ENCODE measurements around the gene C3. TPM values are rescaled to one million over a fixed set of nuclear protein-coding genes. Genes with fewer than 3 reads are reported as not detected.

C3 gene
- total and polyA plus RNA-seq, 2 of the 13 experiments (the other 11 are each of a cell fraction or from before 2014, with no cell fraction given): 1,455 to 6,272 TPM

DNA sequence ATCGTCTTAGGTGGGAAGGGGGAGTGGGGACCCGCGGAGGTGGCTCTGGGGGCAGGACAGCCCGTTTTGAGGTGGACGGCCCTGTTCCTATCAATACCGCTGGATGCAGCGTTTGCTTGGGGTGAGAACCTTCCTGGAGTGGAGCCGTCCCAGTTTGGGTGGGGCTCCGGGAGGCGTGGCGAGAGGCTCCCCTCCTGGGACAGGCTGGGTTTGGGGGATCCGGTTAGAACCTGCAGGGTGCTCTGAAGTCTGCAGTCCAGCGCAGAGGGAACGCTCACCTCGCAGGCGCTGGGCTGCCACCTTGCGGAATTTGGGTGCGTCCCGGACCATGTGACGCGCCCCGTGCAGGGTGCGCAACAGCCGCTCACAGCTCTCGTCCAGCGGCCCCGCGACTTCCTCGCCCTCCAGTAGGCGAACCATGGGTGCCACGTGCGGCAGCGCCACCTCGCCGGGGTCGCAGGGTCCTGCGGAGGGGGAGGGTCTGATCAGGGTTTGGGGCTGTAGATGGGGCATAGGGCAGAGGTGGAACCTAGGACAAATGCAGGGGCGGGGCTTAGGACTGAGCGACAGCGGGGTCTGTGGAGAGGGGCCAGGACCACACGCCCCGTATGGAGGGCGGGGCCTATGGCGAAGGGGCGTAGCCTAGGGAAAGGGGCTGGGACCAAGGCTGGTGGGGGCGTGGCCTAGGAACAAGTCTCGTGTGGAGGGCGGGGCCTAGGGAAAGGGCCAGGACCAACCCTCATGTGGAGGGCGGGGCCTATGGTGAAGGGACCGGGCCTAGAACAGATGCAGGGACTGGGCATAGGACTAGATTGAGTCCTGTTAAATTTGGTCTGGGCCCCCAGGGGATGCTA is 33.0 kb upstream of the C3 start (continued):
- TF ChIP-seq, protein P1, sequence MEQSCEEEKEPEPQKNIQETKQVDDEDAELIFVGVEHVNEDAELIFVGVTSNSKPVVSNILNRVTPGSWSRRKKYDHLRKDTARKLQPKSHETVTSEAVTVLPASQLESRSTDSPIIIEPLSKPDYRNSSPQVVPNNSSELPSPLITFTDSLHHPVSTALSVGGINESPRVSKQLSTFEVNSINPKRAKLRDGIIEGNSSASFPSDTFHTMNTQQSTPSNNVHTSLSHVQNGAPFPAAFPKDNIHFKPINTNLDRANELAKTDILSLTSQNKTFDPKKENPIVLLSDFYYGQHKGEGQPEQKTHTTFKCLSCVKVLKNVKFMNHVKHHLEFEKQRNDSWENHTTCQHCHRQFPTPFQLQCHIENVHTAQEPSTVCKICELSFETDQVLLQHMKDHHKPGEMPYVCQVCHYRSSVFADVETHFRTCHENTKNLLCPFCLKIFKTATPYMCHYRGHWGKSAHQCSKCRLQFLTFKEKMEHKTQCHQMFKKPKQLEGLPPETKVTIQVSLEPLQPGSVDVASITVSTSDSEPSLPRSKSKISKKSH (CRISPR knock-in tag; IDR thresholded peaks at IDR 0.05; ENCODE audit: borderline replicate concordance): 0 out of 2 replicates have a peak, but pooled peaks have one; percentile 38
- TF ChIP-seq POGZ (CRISPR knock-in tag; IDR thresholded peaks at IDR 0.05) (no peak; the same call in 1 of the 2 replicates), ZFY (CRISPR knock-in tag; IDR thresholded peaks at IDR 0.05) (peak; percentile 54; the same call in 1 of the 2 replicates), PLRG1 (conservative IDR thresholded peaks at IDR 0.05) (no peak), ZNF83 (CRISPR knock-in tag; IDR thresholded peaks at IDR 0.05; ENCODE audit: borderline replicate concordance) (no peak), ZFP62 (CRISPR knock-in tag; IDR thresholded peaks at IDR 0.05) (no peak), ZNF747 (CRISPR knock-in tag; IDR thresholded peaks at IDR 0.05; ENCODE audit: borderline replicate concordance) (peak; percentile 66; the same call in 1 of the 2 replicates), ZNF460 (CRISPR knock-in tag; IDR thresholded peaks at IDR 0.05; ENCODE audit: borderline replicate concordance) (no peak; the same call in 1 of the 2 replicates), KDM5A (IDR thresholded peaks at IDR 0.05; ENCODE audit: borderline replicate concordance, low read length) (no peak)
- TF ChIP-seq, protein P2, sequence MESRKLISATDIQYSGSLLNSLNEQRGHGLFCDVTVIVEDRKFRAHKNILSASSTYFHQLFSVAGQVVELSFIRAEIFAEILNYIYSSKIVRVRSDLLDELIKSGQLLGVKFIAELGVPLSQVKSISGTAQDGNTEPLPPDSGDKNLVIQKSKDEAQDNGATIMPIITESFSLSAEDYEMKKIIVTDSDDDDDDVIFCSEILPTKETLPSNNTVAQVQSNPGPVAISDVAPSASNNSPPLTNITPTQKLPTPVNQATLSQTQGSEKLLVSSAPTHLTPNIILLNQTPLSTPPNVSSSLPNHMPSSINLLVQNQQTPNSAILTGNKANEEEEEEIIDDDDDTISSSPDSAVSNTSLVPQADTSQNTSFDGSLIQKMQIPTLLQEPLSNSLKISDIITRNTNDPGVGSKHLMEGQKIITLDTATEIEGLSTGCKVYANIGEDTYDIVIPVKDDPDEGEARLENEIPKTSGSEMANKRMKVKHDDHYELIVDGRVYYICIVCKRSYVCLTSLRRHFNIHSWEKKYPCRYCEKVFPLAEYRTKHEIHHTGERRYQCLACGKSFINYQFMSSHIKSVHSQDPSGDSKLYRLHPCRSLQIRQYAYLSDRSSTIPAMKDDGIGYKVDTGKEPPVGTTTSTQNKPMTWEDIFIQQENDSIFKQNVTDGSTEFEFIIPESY (CRISPR knock-in tag; IDR thresholded peaks at IDR 0.05): peak; percentile 65; the same call in 1 of the 2 replicates
- TF ChIP-seq, protein P3, sequence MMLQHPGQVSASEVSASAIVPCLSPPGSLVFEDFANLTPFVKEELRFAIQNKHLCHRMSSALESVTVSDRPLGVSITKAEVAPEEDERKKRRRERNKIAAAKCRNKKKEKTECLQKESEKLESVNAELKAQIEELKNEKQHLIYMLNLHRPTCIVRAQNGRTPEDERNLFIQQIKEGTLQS (CRISPR knock-in tag; IDR thresholded peaks at IDR 0.05): no peak
- TF ChIP-seq, protein P4, sequence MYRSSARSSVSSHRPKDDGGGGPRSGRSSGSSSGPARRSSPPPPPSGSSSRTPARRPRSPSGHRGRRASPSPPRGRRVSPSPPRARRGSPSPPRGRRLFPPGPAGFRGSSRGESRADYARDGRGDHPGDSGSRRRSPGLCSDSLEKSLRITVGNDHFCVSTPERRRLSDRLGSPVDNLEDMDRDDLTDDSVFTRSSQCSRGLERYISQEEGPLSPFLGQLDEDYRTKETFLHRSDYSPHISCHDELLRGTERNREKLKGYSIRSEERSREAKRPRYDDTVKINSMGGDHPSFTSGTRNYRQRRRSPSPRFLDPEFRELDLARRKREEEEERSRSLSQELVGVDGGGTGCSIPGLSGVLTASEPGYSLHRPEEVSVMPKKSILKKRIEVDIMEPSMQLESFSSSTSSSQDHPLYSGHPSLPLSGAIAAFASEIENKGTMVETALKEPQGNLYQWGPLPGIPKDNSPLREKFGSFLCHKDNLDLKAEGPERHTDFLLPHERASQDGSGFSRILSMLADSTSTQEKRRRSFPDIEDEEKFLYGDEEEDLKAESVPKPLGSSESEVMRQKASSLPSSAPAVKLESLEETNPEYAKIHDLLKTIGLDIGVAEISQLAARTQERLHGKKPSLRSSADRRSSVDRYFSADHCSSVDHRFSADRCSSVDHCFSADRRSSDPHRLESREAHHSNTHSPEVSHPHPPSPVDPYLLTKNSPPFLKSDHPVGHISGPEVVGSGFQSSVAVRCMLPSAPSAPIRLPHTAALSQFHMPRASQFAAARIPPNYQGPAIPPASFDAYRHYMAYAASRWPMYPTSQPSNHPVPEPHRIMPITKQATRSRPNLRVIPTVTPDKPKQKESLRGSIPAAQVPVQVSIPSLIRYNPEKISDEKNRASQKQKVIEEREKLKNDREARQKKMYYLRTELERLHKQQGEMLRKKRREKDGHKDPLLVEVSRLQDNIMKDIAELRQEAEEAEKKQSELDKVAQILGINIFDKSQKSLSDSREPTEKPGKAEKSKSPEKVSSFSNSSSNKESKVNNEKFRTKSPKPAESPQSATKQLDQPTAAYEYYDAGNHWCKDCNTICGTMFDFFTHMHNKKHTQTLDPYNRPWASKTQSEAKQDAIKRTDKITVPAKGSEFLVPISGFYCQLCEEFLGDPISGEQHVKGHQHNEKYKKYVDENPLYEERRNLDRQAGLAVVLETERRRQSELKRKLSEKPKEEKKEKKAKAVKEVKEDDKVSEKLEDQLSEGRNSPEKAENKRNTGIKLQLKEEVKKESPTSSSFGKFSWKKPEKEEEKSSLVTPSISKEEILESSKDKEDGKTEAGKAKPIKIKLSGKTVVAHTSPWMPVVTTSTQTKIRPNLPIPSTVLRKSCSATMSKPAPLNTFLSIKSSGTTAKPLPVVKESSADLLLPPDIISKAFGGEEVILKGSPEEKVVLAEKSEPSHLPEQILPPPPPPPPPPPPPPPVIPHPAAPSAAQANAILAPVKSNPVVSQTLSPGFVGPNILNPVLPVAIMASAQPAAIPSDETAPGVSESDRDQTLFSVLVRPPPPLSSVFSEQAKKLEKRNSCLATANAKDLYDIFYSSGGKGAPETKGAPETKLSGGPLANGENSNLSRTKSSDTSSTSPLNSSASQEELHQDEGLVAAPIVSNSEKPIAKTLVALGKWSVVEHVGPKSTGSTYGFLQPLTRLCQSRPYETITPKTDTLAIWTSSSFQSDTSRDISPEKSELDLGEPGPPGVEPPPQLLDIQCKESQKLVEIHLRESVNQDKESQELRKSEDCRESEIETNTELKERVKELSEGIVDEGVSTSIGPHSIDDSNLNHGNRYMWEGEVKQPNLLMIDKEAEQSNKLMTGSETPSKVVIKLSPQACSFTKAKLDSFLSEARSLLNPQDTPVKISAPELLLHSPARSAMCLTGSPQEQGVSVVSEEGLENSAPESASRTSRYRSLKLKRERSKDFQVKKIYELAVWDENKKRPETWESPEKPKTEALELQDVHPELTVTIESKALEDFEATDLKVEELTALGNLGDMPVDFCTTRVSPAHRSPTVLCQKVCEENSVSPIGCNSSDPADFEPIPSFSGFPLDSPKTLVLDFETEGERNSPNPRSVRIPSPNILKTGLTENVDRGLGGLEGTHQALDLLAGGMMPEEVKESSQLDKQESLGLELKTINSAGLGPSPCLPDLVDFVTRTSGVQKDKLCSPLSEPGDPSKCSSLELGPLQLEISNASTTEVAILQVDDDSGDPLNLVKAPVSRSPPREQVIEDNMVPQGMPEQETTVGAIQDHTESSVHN (CRISPR knock-in tag; IDR thresholded peaks at IDR 0.05): no peak
- TF ChIP-seq, protein P5, sequence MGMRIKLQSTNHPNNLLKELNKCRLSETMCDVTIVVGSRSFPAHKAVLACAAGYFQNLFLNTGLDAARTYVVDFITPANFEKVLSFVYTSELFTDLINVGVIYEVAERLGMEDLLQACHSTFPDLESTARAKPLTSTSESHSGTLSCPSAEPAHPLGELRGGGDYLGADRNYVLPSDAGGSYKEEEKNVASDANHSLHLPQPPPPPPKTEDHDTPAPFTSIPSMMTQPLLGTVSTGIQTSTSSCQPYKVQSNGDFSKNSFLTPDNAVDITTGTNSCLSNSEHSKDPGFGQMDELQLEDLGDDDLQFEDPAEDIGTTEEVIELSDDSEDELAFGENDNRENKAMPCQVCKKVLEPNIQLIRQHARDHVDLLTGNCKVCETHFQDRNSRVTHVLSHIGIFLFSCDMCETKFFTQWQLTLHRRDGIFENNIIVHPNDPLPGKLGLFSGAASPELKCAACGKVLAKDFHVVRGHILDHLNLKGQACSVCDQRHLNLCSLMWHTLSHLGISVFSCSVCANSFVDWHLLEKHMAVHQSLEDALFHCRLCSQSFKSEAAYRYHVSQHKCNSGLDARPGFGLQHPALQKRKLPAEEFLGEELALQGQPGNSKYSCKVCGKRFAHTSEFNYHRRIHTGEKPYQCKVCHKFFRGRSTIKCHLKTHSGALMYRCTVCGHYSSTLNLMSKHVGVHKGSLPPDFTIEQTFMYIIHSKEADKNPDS (CRISPR knock-in tag; IDR thresholded peaks at IDR 0.05): no peak
